HepG2 (cell line): Measurements from ENCODE around the gene TAGLN2.

ENCODE experiments used
- ATF6 ChIP-seq: sonication (generic); formaldehyde crosslinking; conservative IDR thresholded peaks from 2 replicates; pipeline ENCODE4 v1.4.0; 2020; ENCODE audit warnings: missing genetic modification reagents
- FOXJ3 ChIP-seq: sonication (generic); formaldehyde crosslinking; IDR thresholded peaks from 2 replicates; pipeline ENCODE4 v1.4.0; 2020; ENCODE audit warnings: missing genetic modification reagents, mild to moderate bottlenecking, borderline replicate concordance
- YY1 ChIP-seq: IDR thresholded peaks from 2 replicates; pipeline ENCODE4 v1.6.1; 2011; ENCODE audit warnings: low read length, low read depth, moderate library complexity, mild to moderate bottlenecking; ENCODE audit not compliant: insufficient read depth, insufficient replicate concordance
- ZNF816 ChIP-seq: sonication (generic); formaldehyde crosslinking; IDR thresholded peaks from 2 replicates; pipeline ENCODE4 v1.8.0; 2022; ENCODE audit warnings: missing genetic modification reagents, mild to moderate bottlenecking, borderline replicate concordance

- no peak for TF ChIP-seq ZNF816 (CRISPR knock-in tag)
- TF ChIP-seq YY1: no peak
- no peak for TF ChIP-seq FOXJ3 (CRISPR knock-in tag)
- no peak for TF ChIP-seq ATF6 (CRISPR knock-in tag)
Observed at GRCh38 chr1:159870704-159871103, 54.6 kb downstream of the TAGLN2 start.
